Measurements from ENCODE around the gene TPM1. TPM values are rescaled to one million over a fixed set of nuclear protein-coding genes. Genes with fewer than 3 reads are reported as not detected.

Gene TPM1
- polyA plus RNA-seq, 5 donors: 608 to 697 (median 640) TPM

- DNase-seq: no peak
Measured at GRCh38 chr15:63038926-63039673, 3.4 kb upstream of the TPM1 start.

GRCh38 chr15:63039811-63040210 lies 2.7 kb upstream of the TPM1 start:
- DNase-seq: no peak

DNA sequence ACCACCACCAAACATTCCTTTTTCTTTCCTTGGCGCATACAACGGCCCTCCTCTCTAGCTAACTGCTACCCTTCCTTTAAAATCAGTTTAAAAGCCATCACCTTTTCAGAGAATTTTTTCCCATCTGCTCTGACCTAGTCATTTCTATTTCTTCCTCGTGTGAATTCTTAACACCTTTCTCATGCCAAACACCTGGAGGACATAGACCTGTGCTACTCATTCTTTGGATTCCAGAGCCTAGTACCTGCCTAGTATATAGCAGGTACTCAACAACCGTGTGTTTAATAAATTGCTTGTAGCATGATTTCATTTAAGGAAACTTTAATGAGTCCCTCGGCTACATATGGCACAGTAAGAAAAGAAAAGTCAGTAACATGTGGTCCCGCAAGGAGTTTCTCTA lies 2.0 kb upstream of the TPM1 start:
- no peak for DNase-seq

DNA sequence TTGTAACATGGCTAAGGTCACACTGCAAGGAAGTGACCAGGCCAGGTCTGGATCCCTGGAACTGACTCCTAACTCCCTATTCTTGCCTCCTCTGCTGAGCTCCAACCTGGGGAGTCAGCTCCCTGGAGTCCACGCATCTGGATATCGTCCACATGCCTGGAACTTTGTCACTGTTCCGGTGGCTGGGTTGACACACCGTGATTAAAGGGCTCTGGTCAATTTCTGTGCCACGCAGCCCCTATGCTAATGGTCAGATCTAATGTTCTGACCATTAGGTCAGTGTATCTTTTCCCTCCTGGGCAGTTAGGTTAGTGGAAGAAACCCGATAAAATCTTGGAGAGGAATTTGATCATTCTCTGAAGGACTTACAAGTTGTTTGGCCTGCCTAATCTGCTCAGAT lies 1.6 kb upstream of the TPM1 start:
- no peak for DNase-seq

GRCh38 chr15:63041402-63041973 lies 1.1 kb upstream of the TPM1 start:
- no peak for DNase-seq

DNA sequence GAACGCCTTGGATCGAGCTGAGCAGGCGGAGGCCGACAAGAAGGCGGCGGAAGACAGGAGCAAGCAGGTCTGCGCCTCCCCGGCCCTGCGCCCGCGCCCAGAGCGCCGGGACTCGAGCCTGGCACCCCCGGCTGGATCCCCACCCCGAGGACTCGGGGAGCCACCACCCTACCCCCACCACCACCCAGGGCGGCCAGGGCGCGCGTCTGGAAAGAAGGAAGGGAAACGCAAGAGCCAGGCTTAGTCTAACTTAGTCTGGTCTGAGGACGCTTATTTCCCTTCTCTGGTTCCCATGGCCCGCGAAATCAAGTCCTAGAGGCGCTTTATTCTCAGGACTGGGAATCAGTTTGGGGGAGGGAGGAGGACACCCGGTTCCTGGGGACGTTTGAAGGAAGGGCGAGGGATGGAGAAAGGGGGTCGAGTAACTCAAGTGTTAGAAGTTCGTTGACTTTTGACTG lies 359 bp downstream of the TPM1 start:
- DNase-seq: no peak

DNA sequence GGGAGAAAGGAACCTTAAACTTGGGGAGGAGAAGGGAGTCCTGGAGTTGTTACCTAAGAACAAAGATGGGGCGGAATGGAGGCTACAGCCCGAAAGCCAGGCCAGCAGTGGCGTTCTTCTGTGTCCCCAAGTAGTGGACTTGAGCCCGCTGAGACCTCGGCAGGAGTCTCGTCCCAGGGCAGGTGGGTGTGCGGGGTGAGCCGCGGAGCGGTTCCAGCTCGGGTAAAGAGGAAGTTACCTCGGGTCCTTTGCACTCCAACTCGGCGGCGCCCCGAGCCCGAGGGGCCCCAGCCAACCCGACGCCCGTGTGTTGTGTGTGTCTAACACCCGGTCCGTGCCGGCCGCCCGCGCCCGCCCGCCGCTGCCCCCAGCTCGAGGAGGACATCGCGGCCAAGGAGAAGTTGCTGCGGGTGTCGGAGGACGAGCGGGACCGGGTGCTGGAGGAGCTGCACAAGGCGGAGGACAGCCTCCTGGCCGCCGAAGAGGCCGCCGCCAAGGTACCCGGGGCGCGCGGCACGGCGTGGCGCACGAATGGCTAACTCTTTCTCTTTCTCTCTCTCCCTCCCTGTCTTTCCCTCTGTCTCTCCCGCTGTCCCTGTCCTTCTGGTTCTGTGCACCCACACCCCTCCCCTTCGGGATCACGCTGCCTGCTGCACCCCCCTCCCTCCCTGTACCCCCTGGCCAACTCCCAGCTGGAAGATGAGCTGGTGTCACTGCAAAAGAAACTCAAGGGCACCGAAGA lies 959 bp downstream of the TPM1 start:
- DNase-seq: no peak

- no peak for DNase-seq
Measured at GRCh38 chr15:63044077-63044644, 1.6 kb downstream of the TPM1 start.

GRCh38 chr15:63044645-63045464 lies 2.3 kb downstream of the TPM1 start:
- no peak for DNase-seq

- no peak for DNase-seq
Measured at GRCh38 chr15:63045465-63045840, 2.9 kb downstream of the TPM1 start.

DNA sequence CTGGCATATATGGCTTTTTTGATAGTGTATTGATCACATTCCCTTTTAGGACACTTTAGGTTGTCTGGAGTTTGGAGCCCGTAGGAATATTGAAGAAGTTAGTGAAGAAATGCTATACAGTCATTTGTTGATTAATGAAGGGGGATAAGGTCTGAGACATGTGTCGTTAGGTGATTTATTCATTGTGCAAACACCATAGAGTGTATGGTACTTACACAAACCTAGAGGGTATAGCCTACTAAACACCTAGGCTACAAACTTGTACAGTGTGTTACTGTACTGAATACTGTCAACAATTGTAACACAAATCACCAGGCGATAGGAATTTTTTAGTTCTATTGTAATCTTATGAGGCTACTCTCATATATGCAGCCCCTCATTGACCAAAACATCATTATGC lies 3.3 kb downstream of the TPM1 start:
- no peak for DNase-seq

DNA sequence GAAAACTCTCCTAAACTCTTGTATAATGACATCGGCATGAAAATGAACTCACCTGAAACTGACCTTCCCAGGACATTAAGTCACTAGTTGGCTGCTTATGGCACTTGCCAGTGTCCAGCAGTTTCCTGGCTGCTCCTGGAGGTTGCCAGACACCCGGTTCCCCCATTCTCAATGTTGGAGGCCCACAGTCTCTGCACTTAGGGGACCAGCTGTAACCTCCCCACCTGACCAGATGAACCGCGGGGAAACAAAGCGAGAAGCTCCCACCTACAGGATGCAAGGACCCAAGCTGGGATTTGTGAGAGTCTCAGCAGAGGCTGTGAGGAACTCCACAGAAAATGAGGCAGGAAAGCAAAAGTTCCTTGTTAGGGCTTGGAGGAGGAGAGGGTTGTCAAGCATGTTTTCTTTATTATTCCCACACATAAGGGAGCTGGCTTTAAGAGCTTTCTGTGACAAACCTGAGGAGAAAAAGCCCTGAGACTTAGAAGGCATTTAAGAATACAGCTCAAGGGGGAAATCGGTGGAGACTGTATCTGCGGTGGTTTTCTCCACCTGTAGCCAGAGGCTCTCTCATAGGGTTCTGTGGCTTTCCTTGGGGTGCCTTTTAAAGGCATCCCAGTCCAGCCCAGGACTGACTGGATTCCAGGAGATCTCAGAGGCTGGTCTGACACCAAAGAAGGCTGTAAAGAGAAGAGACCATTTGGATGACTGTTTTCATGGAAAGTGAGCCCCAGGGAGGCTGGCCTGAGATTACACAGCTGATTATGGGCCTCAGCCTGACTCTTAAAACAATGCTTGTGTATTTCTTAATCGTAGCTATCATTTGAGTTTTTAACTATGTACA lies 4.6 kb downstream of the TPM1 start:
- DNase-seq: no peak

- DNase-seq: no peak
Measured at GRCh38 chr15:63047792-63048114, 5.2 kb downstream of the TPM1 start.

DNA sequence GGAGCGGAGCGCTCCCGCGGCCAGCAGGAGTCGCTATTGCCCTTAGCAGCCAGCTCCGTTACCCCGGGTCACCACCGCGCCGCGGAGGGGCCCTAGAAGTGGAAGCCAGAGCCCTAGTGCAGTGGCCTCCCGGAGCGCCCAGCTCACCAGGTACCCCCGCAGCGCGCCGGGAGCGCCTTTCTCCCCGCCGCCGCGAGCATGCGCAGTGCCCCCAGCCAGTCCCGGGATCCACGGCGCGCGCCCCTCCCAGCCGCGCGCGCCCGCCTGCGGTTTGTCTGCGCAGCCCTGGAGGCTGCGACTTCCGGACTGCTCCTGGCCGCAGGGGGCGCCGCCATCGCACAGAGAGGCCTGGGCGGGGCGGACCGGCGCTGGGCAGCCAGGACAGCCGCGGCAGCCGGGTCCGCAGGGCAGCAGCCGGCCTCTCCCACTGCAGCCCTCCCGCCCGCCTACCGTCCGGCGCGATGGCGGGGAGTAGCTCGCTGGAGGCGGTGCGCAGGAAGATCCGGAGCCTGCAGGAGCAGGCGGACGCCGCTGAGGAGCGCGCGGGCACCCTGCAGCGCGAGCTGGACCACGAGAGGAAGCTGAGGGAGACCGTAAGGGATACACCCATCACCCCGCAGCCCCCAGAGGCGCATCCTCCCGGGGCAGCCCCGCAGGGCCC lies 5.7 kb downstream of the TPM1 start:
- DNase-seq: peak; percentile 93 to 95

- no peak for DNase-seq
Measured at GRCh38 chr15:63048776-63049665, 6.5 kb downstream of the TPM1 start.

DNA sequence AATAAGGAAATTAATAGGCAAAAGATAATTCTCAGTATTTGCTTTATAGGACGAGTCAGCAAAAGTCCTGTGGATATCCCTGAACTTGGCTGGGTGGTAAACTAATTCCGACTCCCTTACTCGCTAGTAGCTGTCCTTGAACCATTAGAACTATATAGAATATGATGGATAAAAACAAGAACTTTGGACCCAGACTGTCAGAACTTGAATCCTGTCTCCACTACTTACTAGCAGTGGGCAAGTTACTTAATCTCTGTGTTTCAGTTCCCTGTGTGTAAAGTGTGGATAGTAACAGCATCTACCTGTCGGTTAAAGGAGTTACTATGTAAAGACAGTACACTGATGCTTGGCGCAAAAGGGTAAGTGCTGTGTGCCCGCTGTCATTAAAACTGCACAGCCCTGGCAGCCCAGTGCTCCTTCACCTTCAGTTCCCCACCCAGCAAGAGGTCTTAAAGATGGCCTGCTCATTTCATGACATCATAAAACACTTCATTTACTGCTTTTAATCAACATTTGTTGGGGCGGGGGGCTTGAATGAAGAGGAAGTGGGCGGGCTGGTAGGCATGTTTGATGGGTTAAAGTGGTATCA lies 7.3 kb downstream of the TPM1 start:
- DNase-seq: no peak

DNA sequence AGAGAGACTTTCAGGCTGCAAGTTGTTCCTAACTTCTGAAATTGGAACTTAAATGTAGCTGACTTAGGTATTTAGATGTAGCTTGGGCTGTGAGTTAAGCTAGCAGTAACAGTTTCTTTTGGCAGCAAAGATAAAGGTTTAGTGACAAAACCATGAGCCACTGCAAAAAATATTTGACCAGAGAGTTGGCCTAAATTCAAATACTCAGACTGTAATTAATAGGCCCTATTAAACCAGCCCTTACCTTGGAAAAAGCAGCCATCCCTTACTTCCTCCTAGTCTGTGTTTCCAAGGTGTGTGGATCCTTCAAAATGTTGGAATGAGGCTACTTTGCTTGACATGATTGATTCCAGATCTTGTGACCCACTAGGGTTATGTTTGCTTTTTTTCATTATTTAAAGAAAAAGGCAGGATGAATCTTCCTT lies 8.2 kb downstream of the TPM1 start:
- DNase-seq: no peak

GRCh38 chr15:63051156-63052066 lies 8.9 kb downstream of the TPM1 start:
- DNase-seq: peak in 1 of 2 donors; percentile 55
